HepG2 (cell line): Measurements from ENCODE around the gene CERS6. TPM values are rescaled to one million over a fixed set of nuclear protein-coding genes. Genes with fewer than 3 reads are reported as not detected.
A peak's percentile ranks its signal among the peaks of the same experiment; 100 is the strongest.

Experiments
- CREB1 ChIP-seq, 2 experiments: fragments of 450-650 bp in 1 of 2; IDR thresholded peaks; 2 replicates each; pipeline ENCODE4 v1.6.1; 2016 to 2017; ENCODE audit warnings: control low read depth in 1 of 2, mild to moderate bottlenecking in 1 of 2, missing compliant biosample characterization in 1 of 2, missing genetic modification characterization in 1 of 2
- CTCF ChIP-seq: sonication (generic); formaldehyde crosslinking; IDR thresholded peaks from 2 replicates; pipeline ENCODE4 v1.5.0; 2020; ENCODE audit warnings: mild to moderate bottlenecking, missing genetic modification reagents, moderate library complexity
- EHMT2 ChIP-seq: fragments of 200-600 bp; sonication (generic); IDR thresholded peaks from 2 replicates; pipeline ENCODE4 v1.7.0; 2017; ENCODE audit warnings: antibody characterized with exemption, low read depth, low read length, borderline replicate concordance
- HOXA5 ChIP-seq: sonication (generic); formaldehyde crosslinking; IDR thresholded peaks from 2 replicates; pipeline ENCODE4 v1.4.0; 2020; ENCODE audit warnings: missing genetic modification reagents
- MAX ChIP-seq: IDR thresholded peaks from 2 replicates; pipeline ENCODE4 v1.6.1; 2012; ENCODE audit warnings: inconsistent platforms
- NCOR1 ChIP-seq: fragments of 200-600 bp; sonication (generic); IDR thresholded peaks from 2 replicates; pipeline ENCODE4 v1.7.0; 2017; ENCODE audit warnings: antibody characterized with exemption, low read length, borderline replicate concordance
- STAG1 ChIP-seq: sonication (generic); formaldehyde crosslinking; IDR thresholded peaks from 2 replicates; pipeline ENCODE4 v1.4.0; 2020; ENCODE audit warnings: missing genetic modification reagents
- ZMYM4 ChIP-seq: sonication (generic); formaldehyde crosslinking; IDR thresholded peaks from 2 replicates; pipeline ENCODE4 v1.8.1; 2023; ENCODE audit warnings: mild to moderate bottlenecking, missing genetic modification reagents
- ZNF737 ChIP-seq: sonication (generic); formaldehyde crosslinking; IDR thresholded peaks from 2 replicates; pipeline ENCODE4 v1.5.0; 2020; ENCODE audit warnings: missing genetic modification reagents, mild to moderate bottlenecking, borderline replicate concordance
- ZNF781 ChIP-seq: sonication (generic); formaldehyde crosslinking; IDR thresholded peaks from 2 replicates; pipeline ENCODE4 v1.5.1; 2020; ENCODE audit warnings: borderline replicate concordance, mild to moderate bottlenecking, missing genetic modification reagents; ENCODE audit errors: not compliant biosample characterization
- polyA plus RNA-seq, 8 experiments: library from polyadenylated mRNA; depleted of rRNA in 3 of 8; stranded (reverse) in 7 of 8; unstranded in 1 of 8; fragments of >200 nt; fragmentation: Illumina TruSeq in 4 of 8; extraction: Trizol in 4 of 8; gene quantifications; 2 replicates each; pipeline versions ENCODE4 v1.2.1 to v1.2.3, GENCODE V29; 2011 to 2016; ENCODE audit warnings: low read depth in 4 of 8, missing spikeins in 1 of 8, mixed read lengths in 1 of 8; ENCODE audit not compliant: insufficient read depth in 1 of 8
- total RNA-seq, 5 experiments: library from RNA; depleted of rRNA; stranded (reverse); fragments of >200 nt; fragmentation: Illumina TruSeq; extraction: Trizol; gene quantifications; 2 replicates each; pipeline ENCODE4 v1.2.3, GENCODE V29; 2016; ENCODE audit warnings: low read depth in 1 of 5

CERS6 gene
- total and polyA plus RNA-seq, 2 of the 13 experiments (the other 11 are each of a cell fraction or from before 2014, with no cell fraction given), result 10.1 to 20.3 TPM

- TF ChIP-seq HOXA5 (CRISPR knock-in tag), result 0 out of 2 replicates have a peak, but pooled peaks have one; percentile 43
- TF ChIP-seq MAX, result peak; percentile 43
- no peak for TF ChIP-seq CREB1 (IDR thresholded peaks at IDR 0.05)
- TF ChIP-seq CREB1 (CRISPR knock-in tag; IDR thresholded peaks at IDR 0.05), result 0 out of 2 replicates have a peak, but pooled peaks have one; percentile 15
- TF ChIP-seq STAG1 (CRISPR knock-in tag), result peak; percentile 80
- TF ChIP-seq ZNF737 (CRISPR knock-in tag), result no peak
- TF ChIP-seq CTCF (CRISPR knock-in tag), result peak; percentile 91
- 0 out of 2 replicates have a peak, but pooled peaks have one; percentile 34 for TF ChIP-seq ZMYM4 (CRISPR knock-in tag)
- no peak for TF ChIP-seq NCOR1
- TF ChIP-seq ZNF781 (CRISPR knock-in tag), result peak; percentile 25
- TF ChIP-seq EHMT2, result 0 out of 2 replicates have a peak, but pooled peaks have one; percentile 36
- TF ChIP-seq, all 625 proteins: peak for 16
These were observed 317.8 kb downstream of the CERS6 start (continued) for GRCh38 chr2:168773719-168774521.
